Endothelial cell of umbilical vein (primary cell): ENCODE measurements around the gene IRAK1BP1. TPM values are rescaled to one million over a fixed set of nuclear protein-coding genes. Genes with fewer than 3 reads are reported as not detected.

ENCODE experiments used
- BruUV-seq: library from RNA; stranded (reverse); fragments of 400-500 nt; replicated peaks from 2 replicates; lab custom pipeline; 2021; lab: Mats Ljungman, UMichigan
- CTCF ChIA-PET: fragments of 300-600, 350-600 bp; sonication (Branson Sonifier 250); formaldehyde crosslinking; loops from one replicate; lab custom pipeline; 2021; ENCODE audit warnings: antibody characterized with exemption, inconsistent platforms; lab: Charles Lee
- POLR2A ChIA-PET: fragments of 300-600, 350-600 bp; sonication (Branson Sonifier 250); formaldehyde crosslinking; loops from one replicate; lab custom pipeline; 2021; ENCODE audit warnings: antibody characterized with exemption, inconsistent platforms; lab: Charles Lee
- DNase-seq: peaks from one replicate; pipeline ENCODE4 v3.0.0-alpha.2; 2011; ENCODE audit warnings: low read depth, low spot score
- FAIRE-seq: peaks from 2 replicates; lab custom pipeline; 2011; peaks lifted over from hg19 to GRCh38; lab: Jason Lieb, UNC
- H2AFZ ChIP-seq: 2 replicates; pipeline ENCODE4 v1.6.0; 2012; ENCODE audit warnings: low read depth, low read length, control low read depth, inconsistent platforms
- H3K27ac ChIP-seq: 2 replicates; pipeline ENCODE4 v1.5.1; 2011; ENCODE audit warnings: low read depth, mild to moderate bottlenecking, control low read depth, low read length, moderate library complexity; ENCODE audit not compliant: insufficient read depth
- H3K27me3 ChIP-seq, 2 experiments: 2 replicates each; pipeline versions ENCODE4 v1.6.0 to v1.6.1; 2011; ENCODE audit warnings: low read length in 2 of 2, mixed read lengths in 1 of 2; ENCODE audit not compliant: control insufficient read depth in 2 of 2, insufficient read depth in 2 of 2
- H3K36me3 ChIP-seq, 2 experiments: 2 replicates in 1 of 2; 3 replicates in 1 of 2; pipeline ENCODE4 v1.5.1; 2011; ENCODE audit warnings: low read length in 2 of 2, mild to moderate bottlenecking in 1 of 2, moderate library complexity in 1 of 2; ENCODE audit not compliant: control insufficient read depth in 2 of 2, insufficient read depth in 2 of 2; ENCODE audit errors: extremely low read depth in 1 of 2
- H3K4me1 ChIP-seq: 3 replicates; pipeline ENCODE4 v1.5.1; 2011; ENCODE audit warnings: mild to moderate bottlenecking, low read length; ENCODE audit not compliant: control insufficient read depth, insufficient read depth; ENCODE audit errors: extremely low read depth
- H3K4me2 ChIP-seq: 2 replicates; pipeline ENCODE4 v1.6.1; 2011; ENCODE audit warnings: low read length, control low read depth, mixed read lengths; ENCODE audit not compliant: insufficient read depth
- H3K4me3 ChIP-seq, 3 experiments: fragments of 200-600 bp in 1 of 3; sonication (generic), shearing (Covaris generic) in 1 of 3; replicated peaks in 1 of 3; 2 replicates each; pipeline ENCODE4 v1.5.1; 2011 to 2016; ENCODE audit warnings: control low read depth in 3 of 3, low read length in 3 of 3, mild to moderate bottlenecking in 2 of 3, inconsistent platforms in 1 of 3, low read depth in 1 of 3, moderate library complexity in 1 of 3; ENCODE audit not compliant: insufficient read depth in 1 of 3
- H3K79me2 ChIP-seq: 2 replicates; pipeline ENCODE4 v1.6.0; 2012; ENCODE audit warnings: low read length, inconsistent platforms; ENCODE audit not compliant: control insufficient read depth, insufficient read depth
- H3K9ac ChIP-seq: replicated peaks from 2 replicates; pipeline ENCODE3; 2011; ENCODE audit warnings: low read length, control low read depth; ENCODE audit not compliant: insufficient read depth; ENCODE audit errors: extremely low read depth
- H3K9me1 ChIP-seq: replicated peaks from 3 replicates; pipeline ENCODE4 v1.6.0; 2011; ENCODE audit warnings: mild to moderate bottlenecking, low read length; ENCODE audit not compliant: control insufficient read depth, insufficient read depth; ENCODE audit errors: extremely low read depth
- H3K9me3 ChIP-seq: replicated peaks from 2 replicates; pipeline ENCODE4 v1.5.1; 2012; ENCODE audit warnings: low read length, inconsistent platforms; ENCODE audit not compliant: control insufficient read depth, insufficient read depth
- H4K20me1 ChIP-seq: replicated peaks from 2 replicates; pipeline ENCODE3; 2011; ENCODE audit warnings: mild to moderate bottlenecking, low read length; ENCODE audit not compliant: control insufficient read depth, insufficient read depth; ENCODE audit errors: extremely low read depth
- CTCF ChIP-seq, 2 donors: IDR thresholded peaks; 1 replicate in 1 of 2; 2 replicates in 1 of 2; pipeline ENCODE4 v1.5.1; 2011; ENCODE audit warnings: low read length in 2 of 2, mild to moderate bottlenecking in 2 of 2, moderate library complexity in 2 of 2, control low read depth in 1 of 2, inconsistent platforms in 1 of 2, low read depth in 1 of 2; ENCODE audit not compliant: insufficient read depth in 1 of 2; ENCODE audit errors: extremely low read depth in 1 of 2
- EZH2 ChIP-seq: IDR thresholded peaks from 2 replicates; pipeline ENCODE4 v1.6.1; 2012; ENCODE audit warnings: borderline replicate concordance, low read depth, mild to moderate bottlenecking, moderate library complexity, low read length, inconsistent platforms; ENCODE audit not compliant: severe bottlenecking
- FOS ChIP-seq: IDR thresholded peaks from 2 replicates; pipeline ENCODE4 v1.6.1; 2011; ENCODE audit warnings: mild to moderate bottlenecking, low read length, moderate library complexity, borderline replicate concordance; ENCODE audit not compliant: insufficient read depth
- GATA2 ChIP-seq: IDR thresholded peaks from 2 replicates; pipeline ENCODE4 v1.7.0; 2011; ENCODE audit warnings: low read depth, mild to moderate bottlenecking, moderate library complexity, mixed read lengths, low read length; ENCODE audit not compliant: insufficient read length, insufficient read depth
- JUN ChIP-seq: IDR thresholded peaks from 2 replicates; pipeline ENCODE4 v1.6.1; 2011; ENCODE audit warnings: borderline replicate concordance, low read depth; ENCODE audit not compliant: insufficient read length, insufficient read depth
- MYC ChIP-seq: IDR thresholded peaks from one replicate; pipeline ENCODE4 v1.6.1; 2011; ENCODE audit warnings: mild to moderate bottlenecking, low read depth, low read length
- POLR2A ChIP-seq: IDR thresholded peaks from 2 replicates; pipeline ENCODE4 v1.6.1; 2012; ENCODE audit warnings: low read depth, mild to moderate bottlenecking, control low read depth, low read length
- POLR2AphosphoS5 ChIP-seq: IDR thresholded peaks from 2 replicates; pipeline ENCODE4 v1.6.1; 2012; ENCODE audit warnings: low read depth, mild to moderate bottlenecking, control low read depth, low read length, moderate library complexity; ENCODE audit not compliant: insufficient read depth
- dilution Hi-C: fragments of 300-500 bp; cut with MboI; formaldehyde crosslinking; loops from one replicate; pipeline ENCODE4 v1.15.0; 2019; ENCODE audit warnings: low sequenced_read_pairs; ENCODE audit not compliant: extremely low pct_ligation_motif_present
- intact Hi-C: fragments of 100-400 bp; cut with micrococcal nuclease; formaldehyde crosslinking; loops from one replicate; pipeline ENCODE4 v1.10.0; 2022
- polyA plus RNA-seq, 4 experiments: library from polyadenylated mRNA; depleted of rRNA in 3 of 4; stranded (reverse) in 3 of 4; unstranded in 1 of 4; fragments of >200 nt; gene quantifications; 2 replicates each; pipeline versions ENCODE4 v1.2.1 to v1.2.3, GENCODE V29; 2011 to 2012; ENCODE audit warnings: missing spikeins in 1 of 4
- total RNA-seq: library from RNA; stranded (reverse); gene quantifications from 2 replicates; pipeline ENCODE4 v1.2.3, GENCODE V29; 2021
- TF ChIP-seq, protein P1 (sequence below): IDR thresholded peaks from 2 replicates; pipeline ENCODE4 v1.6.1; 2011; ENCODE audit not compliant: insufficient read depth, insufficient read length

Gene IRAK1BP1
- total and polyA plus RNA-seq, 2 donors (not counting 3 experiments of a cell fraction or from before 2014, with no cell fraction given), result 1.8 to 3.0 TPM

- H3K4me2 ChIP-seq, result peak overlapping the region; percentile 78
- no peak for FAIRE-seq
- BruUV-seq, result TSS peak; percentile 90
- peak overlapping the region; percentile 100 for H2AFZ ChIP-seq
- H3K27ac ChIP-seq, result peak overlapping the region; percentile 58
- CTCF ChIA-PET, result interaction anchor here (0.9 to 1.3 kb wide), 2 partner anchors 24 to 678 kb away, joined by 3 to 4 read pairs; no protein-coding TSS in a partner anchor
- H3K9me3 ChIP-seq, result no peaks in the 10 kb centered on the region
- POLR2A ChIA-PET, result no interaction called here
- H3K4me3 ChIP-seq, result peak overlapping the region; percentile 95 to 98 (median 95)
- H3K27me3 ChIP-seq, result no peaks in the 10 kb centered on the region
- TF ChIP-seq EZH2 (no peak), JUN (no peak), FOS (no peak), MYC (no peak), GATA2 (no peak), CTCF (IDR thresholded peaks at IDR 0.05; ENCODE audit: extremely low read depth in 1 of 2, insufficient read depth in 1 of 2, low read depth in 1 of 2, low read length in 2 of 2) (no peak), POLR2A (no peak), POLR2AphosphoS5 (no peak)
- TF ChIP-seq, protein P1, sequence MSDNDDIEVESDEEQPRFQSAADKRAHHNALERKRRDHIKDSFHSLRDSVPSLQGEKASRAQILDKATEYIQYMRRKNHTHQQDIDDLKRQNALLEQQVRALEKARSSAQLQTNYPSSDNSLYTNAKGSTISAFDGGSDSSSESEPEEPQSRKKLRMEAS, result no peak
- peaks cover 8% of the 10 kb centered on the region for H3K4me1 ChIP-seq
- intact Hi-C loops, result loop anchor here (5.0 kb wide), 1 partner anchor 365 kb away; the partner anchor contains the start of gene HMGN3
- no peaks in the 10 kb centered on the region for H3K9me1 ChIP-seq
- no peaks in the 10 kb centered on the region for H3K79me2 ChIP-seq
- dilution Hi-C loops, result no loop called here
- H4K20me1 ChIP-seq, result no peaks in the 10 kb centered on the region
- no peaks in the 10 kb centered on the region for H3K36me3 ChIP-seq
- peak overlapping the region; percentile 80 for H3K9ac ChIP-seq
- no peak for DNase-seq
Measured at GRCh38 chr6:78867020-78867369, 356 bp upstream of the IRAK1BP1 start.
